ENCODE results near the gene AANAT.

Gene AANAT

GRCh38 chr17:76467366-76467765 is at the start of gene AANAT:
Gene AANAT (plus strand): TSS chr17:76467603. CDS start chr17:76468747, 1,144 bp downstream.
- DNase-seq (ENCODE audit: low read depth in 2 of 2): no peak

- no peak for DNase-seq (ENCODE audit: low read depth in 2 of 2)
Measured at GRCh38 chr17:76419576-76420260, 47.7 kb upstream of the AANAT start.

DNA sequence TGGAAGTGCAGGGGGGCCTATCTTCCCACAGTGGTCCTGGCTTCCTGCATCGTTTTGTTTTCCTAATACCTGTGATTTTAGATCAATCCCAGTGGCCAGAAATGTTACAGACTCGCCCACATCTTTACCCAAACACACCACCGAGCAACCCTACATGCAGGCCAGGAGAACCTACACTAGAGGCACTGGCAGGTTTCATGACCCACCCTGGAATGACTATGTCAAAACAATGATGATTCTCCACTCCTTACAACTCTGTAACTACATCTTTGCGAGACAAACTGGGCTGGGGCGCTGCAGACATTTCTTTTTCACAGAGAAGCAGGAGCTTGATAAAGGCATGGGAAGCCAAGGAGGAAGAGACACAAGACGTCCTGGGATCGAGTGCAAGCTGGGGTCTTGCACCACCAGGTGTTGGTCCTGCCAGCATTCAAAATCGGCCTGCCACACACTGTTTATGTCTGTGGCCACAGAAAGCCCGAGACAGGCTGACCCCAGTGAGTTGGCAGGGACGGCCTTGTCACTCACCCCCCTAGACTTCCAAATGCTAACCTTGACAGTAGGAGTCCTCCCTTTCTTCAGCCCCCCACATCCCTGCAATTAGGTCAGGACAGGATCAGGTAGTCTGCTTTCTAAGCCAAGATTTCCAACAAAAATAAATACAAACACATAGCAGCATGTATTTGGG is 46.9 kb upstream of the AANAT start:
- no peak for DNase-seq (ENCODE audit: low read depth in 2 of 2)

DNA sequence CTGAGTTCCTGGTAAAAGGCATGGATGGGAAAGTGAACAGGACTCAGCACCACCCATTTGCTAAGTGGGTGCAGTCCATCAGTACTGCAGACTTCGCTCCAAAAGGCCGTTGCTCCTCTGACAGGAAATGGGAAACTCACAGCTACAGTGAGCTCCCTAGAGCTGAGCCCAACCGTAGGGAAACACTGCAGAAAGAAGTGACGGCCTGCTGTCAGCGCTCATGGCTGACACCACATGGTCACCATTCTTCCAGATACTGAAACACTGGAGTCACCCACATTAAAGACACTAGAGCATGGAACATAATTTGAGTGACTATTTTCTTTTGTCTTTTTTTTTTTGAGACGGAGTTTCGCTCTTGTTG is 46.4 kb upstream of the AANAT start:
- no peak for DNase-seq (ENCODE audit: low read depth in 2 of 2)

- no peak for DNase-seq (ENCODE audit: low read depth in 2 of 2)
Measured at GRCh38 chr17:76422406-76422805, 45.0 kb upstream of the AANAT start.

GRCh38 chr17:76422860-76423259 is 44.5 kb upstream of the AANAT start:
- DNase-seq (ENCODE audit: low read depth in 2 of 2): no peak

- DNase-seq (ENCODE audit: low read depth in 2 of 2): no peak
Measured at GRCh38 chr17:76426853-76427252, 40.5 kb upstream of the AANAT start.

DNA sequence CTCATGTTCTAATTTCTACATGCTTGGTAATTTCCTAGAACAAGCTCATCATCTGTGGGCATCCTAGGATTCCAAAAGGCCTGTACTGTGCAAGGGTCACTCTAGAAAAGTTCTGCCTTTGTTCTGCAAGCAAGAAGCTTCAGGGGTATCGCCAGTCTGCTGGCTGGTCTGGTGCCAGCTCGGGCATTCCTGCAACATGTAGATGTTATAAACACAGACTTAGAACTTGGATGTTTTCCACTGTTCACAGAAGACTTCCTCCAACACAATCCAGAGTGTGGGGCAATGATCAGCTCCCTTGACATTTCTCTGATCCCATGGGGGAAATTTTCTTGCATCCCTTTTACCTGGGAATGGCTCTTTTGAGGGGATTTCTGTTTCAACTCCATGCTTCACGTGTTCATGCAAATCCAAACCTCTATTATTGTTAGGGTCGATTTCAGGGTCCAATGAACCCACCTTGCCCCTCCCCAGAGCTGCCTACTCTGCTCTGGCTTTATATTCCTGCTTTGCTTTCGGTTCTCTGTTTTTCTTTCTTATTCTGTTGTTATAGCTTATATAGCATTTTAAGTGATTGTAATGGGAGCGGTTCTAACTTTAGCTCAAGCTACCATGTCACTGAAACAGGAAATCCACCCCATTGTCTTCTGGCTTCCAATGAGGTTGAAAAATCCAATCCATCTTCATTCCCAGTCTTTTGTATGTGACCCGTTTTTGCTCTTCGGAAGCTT is 39.7 kb upstream of the AANAT start:
- DNase-seq (ENCODE audit: low read depth in 2 of 2): no peak

GRCh38 chr17:76428511-76428910 is 38.9 kb upstream of the AANAT start:
- no peak for DNase-seq (ENCODE audit: low read depth in 2 of 2)

- DNase-seq (ENCODE audit: low read depth in 2 of 2): no peak
Measured at GRCh38 chr17:76431509-76431908, 35.9 kb upstream of the AANAT start.

DNA sequence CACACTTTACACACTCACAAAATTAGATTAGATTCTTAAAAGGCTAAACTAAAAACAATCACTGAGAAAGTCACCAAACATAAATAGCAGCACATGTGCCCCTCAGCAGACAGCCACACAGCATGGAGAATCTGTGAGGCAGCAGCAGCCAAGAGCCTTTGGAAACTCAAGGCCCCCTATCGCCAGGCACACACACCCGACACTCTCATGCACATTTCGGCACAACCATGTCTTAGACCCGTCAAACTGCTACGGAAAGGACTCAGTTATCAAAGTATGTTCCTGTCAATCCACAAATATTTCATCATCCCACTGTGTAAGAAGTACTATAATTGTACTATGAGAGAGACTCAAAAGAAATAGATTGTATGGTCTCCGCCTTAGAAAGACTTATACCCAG is 35.4 kb upstream of the AANAT start:
- no peak for DNase-seq (ENCODE audit: low read depth in 2 of 2)

GRCh38 chr17:76432712-76433336 is 34.6 kb upstream of the AANAT start:
- DNase-seq (ENCODE audit: low read depth in 2 of 2): no peak

GRCh38 chr17:76433693-76434092 is 33.7 kb upstream of the AANAT start:
- DNase-seq (ENCODE audit: low read depth in 2 of 2): no peak

- no peak for DNase-seq (ENCODE audit: low read depth in 2 of 2)
Measured at GRCh38 chr17:76434870-76435269, 32.5 kb upstream of the AANAT start.

- DNase-seq (ENCODE audit: low read depth in 2 of 2): no peak
Measured at GRCh38 chr17:76435751-76436150, 31.7 kb upstream of the AANAT start.

DNA sequence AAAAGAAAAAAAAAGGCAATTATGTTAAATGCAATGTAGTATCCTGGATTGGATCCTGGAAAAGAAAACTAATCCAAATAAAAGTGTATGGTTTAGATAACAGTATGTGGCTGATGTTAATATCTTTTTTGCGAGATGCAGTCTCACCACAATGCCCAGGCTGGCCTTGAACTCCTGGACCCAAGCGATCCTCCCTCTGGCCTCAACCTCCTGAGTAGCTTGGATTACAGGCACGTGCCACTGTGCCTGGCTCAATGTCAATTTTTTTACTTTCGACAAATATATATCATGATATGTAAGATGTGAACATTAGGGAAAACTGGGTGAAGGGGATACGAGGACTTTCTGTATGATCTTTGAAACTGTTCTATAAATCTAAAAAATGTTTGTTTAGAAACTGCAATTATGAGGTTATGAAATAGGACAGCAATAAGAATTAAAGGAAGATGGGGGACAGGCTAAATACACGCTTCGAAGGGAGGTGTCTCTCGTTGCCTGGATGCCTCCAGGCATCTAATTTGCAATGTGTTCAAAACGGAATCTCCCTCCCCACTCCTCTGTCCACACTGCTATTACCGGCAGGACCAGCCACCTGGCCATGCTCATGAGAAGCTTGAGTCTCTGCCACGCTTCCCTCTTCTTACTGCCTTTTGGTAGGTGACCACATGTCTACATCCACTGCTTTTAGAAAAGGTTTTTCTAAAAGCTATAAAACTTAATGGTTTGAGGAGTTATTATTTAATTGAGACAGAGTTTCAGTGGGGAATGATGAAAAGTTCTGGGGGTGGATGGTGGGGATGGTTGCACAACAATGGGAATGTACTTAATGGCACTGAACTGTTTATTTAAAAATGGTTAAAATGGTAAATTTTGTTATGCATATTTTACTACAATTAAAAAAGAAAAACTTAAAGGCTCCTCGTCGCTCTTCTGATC is 29.7 kb upstream of the AANAT start:
- DNase-seq (ENCODE audit: low read depth in 2 of 2): no peak

- DNase-seq (ENCODE audit: low read depth in 2 of 2): no peak
Measured at GRCh38 chr17:76438906-76439305, 28.5 kb upstream of the AANAT start.

DNA sequence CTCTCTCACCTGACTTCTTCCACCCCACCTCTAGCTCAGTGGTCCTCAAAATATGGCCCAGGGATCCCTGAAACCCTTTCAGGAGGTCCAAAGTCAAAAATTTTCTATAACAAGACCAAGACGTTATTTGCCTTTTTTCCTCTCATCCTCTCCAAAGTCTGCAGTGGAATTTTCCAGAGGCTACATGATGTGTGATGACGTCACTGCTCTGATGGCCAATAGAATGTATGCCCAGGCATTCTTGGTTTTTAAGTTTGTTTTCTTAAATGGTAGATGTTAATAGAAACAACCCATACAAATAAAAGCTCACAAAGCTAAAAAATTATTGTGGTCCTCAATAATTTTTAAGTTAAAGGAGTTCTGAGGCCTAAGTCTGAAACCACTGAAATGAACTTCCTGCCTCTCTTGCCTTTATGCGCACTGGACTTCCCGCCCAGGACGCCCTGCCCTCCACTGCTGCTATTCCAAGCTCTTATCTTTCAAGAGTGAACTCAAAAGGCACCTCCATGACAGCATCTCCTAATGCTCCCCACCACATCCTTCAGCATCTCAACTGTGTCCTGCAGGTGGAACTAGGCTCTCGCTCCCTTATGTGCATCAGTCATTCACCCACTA is 28.0 kb upstream of the AANAT start:
- no peak for DNase-seq (ENCODE audit: low read depth in 2 of 2)

- no peak for DNase-seq (ENCODE audit: low read depth in 2 of 2)
Measured at GRCh38 chr17:76440751-76441362, 26.5 kb upstream of the AANAT start.

- DNase-seq (ENCODE audit: low read depth in 2 of 2): no peak
Measured at GRCh38 chr17:76441686-76442340, 25.6 kb upstream of the AANAT start.
